Neural cell (in vitro differentiated cells): ENCODE results near the gene ZDHHC16. TPM values are rescaled to one million over a fixed set of nuclear protein-coding genes. Genes with fewer than 3 reads are reported as not detected.

Experiments
- H2AFZ ChIP-seq: fragments of 200-600, 300-800 bp; sonication (generic), shearing (Covaris generic); 2 replicates; pipeline ENCODE4 v1.6.0; 2014; ENCODE audit warnings: low read depth, mild to moderate bottlenecking, antibody characterized with exemption, low read length, moderate library complexity
- H3F3A ChIP-seq: fragments of 200-600 bp; shearing (Covaris generic); 2 replicates; pipeline ENCODE4 v1.6.1; 2016; ENCODE audit warnings: mild to moderate bottlenecking, moderate library complexity, mixed read lengths, antibody characterized with exemption, low read length; ENCODE audit not compliant: insufficient read depth, poor library complexity, severe bottlenecking
- H3K27ac ChIP-seq: fragments of 200-600, 300-800 bp; sonication (generic), shearing (Covaris generic); 2 replicates; pipeline ENCODE4 v1.5.1; 2014; ENCODE audit warnings: mild to moderate bottlenecking, low read length, moderate library complexity
- H3K27me3 ChIP-seq: fragments of 300-800, 200-600 bp; sonication (generic), shearing (Covaris generic); 2 replicates; pipeline ENCODE4 v1.6.0; 2014; ENCODE audit warnings: mild to moderate bottlenecking, low read depth, low read length, moderate library complexity; ENCODE audit not compliant: insufficient read depth
- H3K36me3 ChIP-seq: fragments of 300-800, 200-600 bp; sonication (generic), shearing (Covaris generic); 2 replicates; pipeline ENCODE4 v1.5.1; 2014; ENCODE audit warnings: mild to moderate bottlenecking, antibody characterized with exemption, low read length, moderate library complexity; ENCODE audit not compliant: insufficient read depth
- H3K4me2 ChIP-seq: fragments of 300-800, 200-600 bp; sonication (generic), shearing (Covaris generic); 2 replicates; pipeline ENCODE4 v1.6.0; 2014; ENCODE audit warnings: mild to moderate bottlenecking, low read length
- H3K4me3 ChIP-seq: fragments of 300-800, 200-600 bp; sonication (generic), shearing (Covaris generic); 2 replicates; pipeline ENCODE4 v1.5.1; 2014; ENCODE audit warnings: mild to moderate bottlenecking, low read length, moderate library complexity
- H3K79me2 ChIP-seq: fragments of 200-600 bp; shearing (Covaris generic); replicated peaks from 2 replicates; pipeline ENCODE4 v1.6.0; 2014; ENCODE audit warnings: mild to moderate bottlenecking, low read length, moderate library complexity; ENCODE audit not compliant: insufficient read depth
- H3K9ac ChIP-seq: fragments of 300-800, 200-600 bp; sonication (generic), shearing (Covaris generic); 2 replicates; pipeline ENCODE4 v1.6.1; 2016; ENCODE audit warnings: mild to moderate bottlenecking, low read length, mixed read lengths
- H3K9me2 ChIP-seq: fragments of 200-600 bp; shearing (Covaris generic); 2 replicates; pipeline ENCODE4 v1.6.1; 2016; ENCODE audit warnings: mild to moderate bottlenecking, low read length, mixed read lengths; ENCODE audit not compliant: insufficient read depth
- H3K9me3 ChIP-seq: fragments of 200-600, 300-800 bp; sonication (generic), shearing (Covaris generic); 2 replicates; pipeline ENCODE4 v1.6.1; 2016; ENCODE audit warnings: mild to moderate bottlenecking, mixed run types, low read length, moderate library complexity, mixed read lengths
- H4K20me1 ChIP-seq: fragments of 200-600 bp; shearing (Covaris generic); 2 replicates; pipeline ENCODE4 v1.6.1; 2016; ENCODE audit warnings: mild to moderate bottlenecking, mixed run types; ENCODE audit not compliant: insufficient read depth
- CTCF ChIP-seq: fragments of 450-650 bp; IDR thresholded peaks from 2 replicates; pipeline ENCODE4 v1.5.1; 2014; ENCODE audit warnings: antibody characterized with exemption, mild to moderate bottlenecking, moderate library complexity; ENCODE audit not compliant: poor library complexity, severe bottlenecking
- EP300 ChIP-seq: fragments of 450-650 bp; conservative IDR thresholded peaks from 2 replicates; pipeline ENCODE4 v1.6.1; 2014; ENCODE audit warnings: antibody characterized with exemption, mild to moderate bottlenecking, moderate library complexity; ENCODE audit not compliant: poor library complexity, severe bottlenecking
- EZH2 ChIP-seq: fragments of 200-600, 300-800 bp; shearing (Covaris generic), sonication (generic); IDR thresholded peaks from 2 replicates; pipeline ENCODE4 v1.6.1; 2014; ENCODE audit warnings: antibody characterized with exemption, low read length, borderline replicate concordance, mild to moderate bottlenecking; ENCODE audit not compliant: insufficient read depth, poor library complexity, severe bottlenecking
- MXI1 ChIP-seq: fragments of 450-650 bp; conservative IDR thresholded peaks from 2 replicates; pipeline ENCODE4 v1.6.1; 2014; ENCODE audit warnings: antibody characterized with exemption, mild to moderate bottlenecking; ENCODE audit not compliant: poor library complexity, severe bottlenecking
- POLR2AphosphoS5 ChIP-seq: IDR thresholded peaks from 2 replicates; pipeline ENCODE4 v1.6.1; 2012
- RAD21 ChIP-seq: fragments of 450-650 bp; conservative IDR thresholded peaks from 2 replicates; pipeline ENCODE4 v1.6.1; 2014; ENCODE audit warnings: antibody characterized with exemption, mild to moderate bottlenecking, moderate library complexity
- REST ChIP-seq: IDR thresholded peaks from 2 replicates; pipeline ENCODE4 v1.6.1; 2012; ENCODE audit warnings: borderline replicate concordance
- SMC3 ChIP-seq: fragments of 450-650 bp; conservative IDR thresholded peaks from 2 replicates; pipeline ENCODE4 v1.6.1; 2014; ENCODE audit warnings: antibody characterized with exemption, mild to moderate bottlenecking, moderate library complexity; ENCODE audit not compliant: poor library complexity
- TAF1 ChIP-seq: IDR thresholded peaks from 2 replicates; pipeline ENCODE4 v1.6.1; 2012; ENCODE audit warnings: low read depth
- polyA plus RNA-seq: library from polyadenylated mRNA; depleted of rRNA; stranded (reverse); fragments of >200 nt; gene quantifications from 2 replicates; pipeline ENCODE4 v1.2.3, GENCODE V29; 2014

Gene ZDHHC16
- polyA plus RNA-seq, 1 donor from 2014 or later: 34.3 TPM

- no peaks in the 10 kb centered on the region for H3K9me2 ChIP-seq
- H3K4me2 ChIP-seq: no peak overlapping the region
- H4K20me1 ChIP-seq: no peaks in the 10 kb centered on the region
- H3K27ac ChIP-seq: no peak overlapping the region
- no peaks in the 10 kb centered on the region for H3K27me3 ChIP-seq
- no peak for TF ChIP-seq SMC3
- TF ChIP-seq RAD21: no peak
- no peak for TF ChIP-seq CTCF
- TF ChIP-seq EZH2: no peak
- TF ChIP-seq MXI1: no peak
- no peak for TF ChIP-seq REST
- no peak for TF ChIP-seq EP300
- TF ChIP-seq TAF1: no peak
- TF ChIP-seq POLR2AphosphoS5: no peak
- no peaks in the 10 kb centered on the region for H3K9me3 ChIP-seq
- no peaks in the 10 kb centered on the region for H3F3A ChIP-seq
- no peak overlapping the region for H3K4me3 ChIP-seq
- peaks cover 11% of the 10 kb centered on the region for H3K36me3 ChIP-seq
- no peak overlapping the region for H3K9ac ChIP-seq
- H3K79me2 ChIP-seq: no peaks in the 10 kb centered on the region
- H2AFZ ChIP-seq: no peak overlapping the region
Measured at GRCh38 chr10:97456034-97456685, 10.2 kb downstream of the ZDHHC16 start.

- H3F3A ChIP-seq: no peaks in the 10 kb centered on the region
- H3K9me2 ChIP-seq: no peaks in the 10 kb centered on the region
- H3K79me2 ChIP-seq: no peaks in the 10 kb centered on the region
- no peak overlapping the region for H3K9ac ChIP-seq
- no peak overlapping the region for H2AFZ ChIP-seq
- H4K20me1 ChIP-seq: no peaks in the 10 kb centered on the region
- H3K27ac ChIP-seq: no peak overlapping the region
- H3K4me2 ChIP-seq: no peak overlapping the region
- TF ChIP-seq RAD21: no peak
- no peak for TF ChIP-seq EZH2
- TF ChIP-seq REST: no peak
- TF ChIP-seq SMC3: no peak
- TF ChIP-seq TAF1: no peak
- TF ChIP-seq EP300: no peak
- no peak for TF ChIP-seq POLR2AphosphoS5
- no peak for TF ChIP-seq CTCF
- no peak for TF ChIP-seq MXI1
- H3K4me3 ChIP-seq: no peak overlapping the region
- H3K27me3 ChIP-seq: no peaks in the 10 kb centered on the region
- H3K36me3 ChIP-seq: peaks cover 11% of the 10 kb centered on the region
- no peaks in the 10 kb centered on the region for H3K9me3 ChIP-seq
Measured at GRCh38 chr10:97456686-97457065, 10.7 kb downstream of the ZDHHC16 start.
